Measurements from ENCODE around the gene CIRBP. TPM values are rescaled to one million over a fixed set of nuclear protein-coding genes. Genes with fewer than 3 reads are reported as not detected.

Gene CIRBP
- total and polyA plus RNA-seq, 2 of the 13 experiments (the other 11 are each of a cell fraction or from before 2014, with no cell fraction given), result 133 to 140 TPM

DNA sequence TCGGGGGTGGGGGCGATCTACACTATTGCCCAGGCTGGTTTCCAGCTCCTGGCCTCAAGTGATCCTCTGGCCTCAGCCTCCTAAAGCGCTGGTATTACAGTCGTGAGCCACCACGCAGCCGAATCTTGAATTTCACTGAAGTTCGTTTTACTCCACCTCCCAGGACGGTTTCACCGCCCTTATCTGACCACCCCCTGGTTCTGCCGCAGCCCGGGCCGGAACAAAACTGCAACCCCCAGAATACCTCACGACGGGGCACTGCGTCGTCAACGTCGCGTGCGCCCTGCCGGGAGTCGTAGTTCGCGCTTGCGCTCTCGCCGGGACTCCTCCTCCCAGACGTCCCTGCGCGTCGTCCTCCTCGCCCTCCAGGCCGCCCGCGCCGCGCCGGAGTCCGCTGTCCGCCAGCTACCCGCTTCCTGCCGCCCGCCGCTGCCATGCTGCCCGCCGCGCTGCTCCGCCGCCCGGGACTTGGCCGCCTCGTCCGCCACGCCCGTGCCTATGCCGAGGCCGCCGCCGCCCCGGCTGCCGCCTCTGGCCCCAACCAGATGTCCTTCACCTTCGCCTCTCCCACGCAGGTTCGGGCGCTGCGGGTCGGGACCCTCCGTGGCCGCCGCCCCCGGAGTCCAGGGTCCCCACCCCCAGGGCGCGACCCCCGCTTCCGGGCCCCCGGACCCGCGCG, 27.6 kb upstream of the CIRBP start, which contains the start of gene ATP5F1D (continued):
- TF ChIP-seq MAFF (IDR thresholded peaks at IDR 0.05; ENCODE audit: low read depth, low read length), result no peak
- TF ChIP-seq MEIS2 (CRISPR knock-in tag; IDR thresholded peaks at IDR 0.05), result no peak; the same call in none of the 2 replicates
- TF ChIP-seq, protein P1, sequence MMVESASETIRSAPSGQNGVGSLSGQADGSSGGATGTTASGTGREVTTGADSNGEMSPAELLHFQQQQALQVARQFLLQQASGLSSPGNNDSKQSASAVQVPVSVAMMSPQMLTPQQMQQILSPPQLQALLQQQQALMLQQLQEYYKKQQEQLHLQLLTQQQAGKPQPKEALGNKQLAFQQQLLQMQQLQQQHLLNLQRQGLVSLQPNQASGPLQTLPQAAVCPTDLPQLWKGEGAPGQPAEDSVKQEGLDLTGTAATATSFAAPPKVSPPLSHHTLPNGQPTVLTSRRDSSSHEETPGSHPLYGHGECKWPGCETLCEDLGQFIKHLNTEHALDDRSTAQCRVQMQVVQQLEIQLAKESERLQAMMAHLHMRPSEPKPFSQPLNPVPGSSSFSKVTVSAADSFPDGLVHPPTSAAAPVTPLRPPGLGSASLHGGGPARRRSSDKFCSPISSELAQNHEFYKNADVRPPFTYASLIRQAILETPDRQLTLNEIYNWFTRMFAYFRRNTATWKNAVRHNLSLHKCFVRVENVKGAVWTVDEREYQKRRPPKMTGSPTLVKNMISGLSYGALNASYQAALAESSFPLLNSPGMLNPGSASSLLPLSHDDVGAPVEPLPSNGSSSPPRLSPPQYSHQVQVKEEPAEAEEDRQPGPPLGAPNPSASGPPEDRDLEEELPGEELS (CRISPR knock-in tag; IDR thresholded peaks at IDR 0.05), result no peak
- TF ChIP-seq, protein P2, sequence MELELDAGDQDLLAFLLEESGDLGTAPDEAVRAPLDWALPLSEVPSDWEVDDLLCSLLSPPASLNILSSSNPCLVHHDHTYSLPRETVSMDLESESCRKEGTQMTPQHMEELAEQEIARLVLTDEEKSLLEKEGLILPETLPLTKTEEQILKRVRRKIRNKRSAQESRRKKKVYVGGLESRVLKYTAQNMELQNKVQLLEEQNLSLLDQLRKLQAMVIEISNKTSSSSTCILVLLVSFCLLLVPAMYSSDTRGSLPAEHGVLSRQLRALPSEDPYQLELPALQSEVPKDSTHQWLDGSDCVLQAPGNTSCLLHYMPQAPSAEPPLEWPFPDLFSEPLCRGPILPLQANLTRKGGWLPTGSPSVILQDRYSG (CRISPR knock-in tag; IDR thresholded peaks at IDR 0.05), result peak; percentile 14; the same call in 1 of the 2 replicates
- TF ChIP-seq, protein P3, sequence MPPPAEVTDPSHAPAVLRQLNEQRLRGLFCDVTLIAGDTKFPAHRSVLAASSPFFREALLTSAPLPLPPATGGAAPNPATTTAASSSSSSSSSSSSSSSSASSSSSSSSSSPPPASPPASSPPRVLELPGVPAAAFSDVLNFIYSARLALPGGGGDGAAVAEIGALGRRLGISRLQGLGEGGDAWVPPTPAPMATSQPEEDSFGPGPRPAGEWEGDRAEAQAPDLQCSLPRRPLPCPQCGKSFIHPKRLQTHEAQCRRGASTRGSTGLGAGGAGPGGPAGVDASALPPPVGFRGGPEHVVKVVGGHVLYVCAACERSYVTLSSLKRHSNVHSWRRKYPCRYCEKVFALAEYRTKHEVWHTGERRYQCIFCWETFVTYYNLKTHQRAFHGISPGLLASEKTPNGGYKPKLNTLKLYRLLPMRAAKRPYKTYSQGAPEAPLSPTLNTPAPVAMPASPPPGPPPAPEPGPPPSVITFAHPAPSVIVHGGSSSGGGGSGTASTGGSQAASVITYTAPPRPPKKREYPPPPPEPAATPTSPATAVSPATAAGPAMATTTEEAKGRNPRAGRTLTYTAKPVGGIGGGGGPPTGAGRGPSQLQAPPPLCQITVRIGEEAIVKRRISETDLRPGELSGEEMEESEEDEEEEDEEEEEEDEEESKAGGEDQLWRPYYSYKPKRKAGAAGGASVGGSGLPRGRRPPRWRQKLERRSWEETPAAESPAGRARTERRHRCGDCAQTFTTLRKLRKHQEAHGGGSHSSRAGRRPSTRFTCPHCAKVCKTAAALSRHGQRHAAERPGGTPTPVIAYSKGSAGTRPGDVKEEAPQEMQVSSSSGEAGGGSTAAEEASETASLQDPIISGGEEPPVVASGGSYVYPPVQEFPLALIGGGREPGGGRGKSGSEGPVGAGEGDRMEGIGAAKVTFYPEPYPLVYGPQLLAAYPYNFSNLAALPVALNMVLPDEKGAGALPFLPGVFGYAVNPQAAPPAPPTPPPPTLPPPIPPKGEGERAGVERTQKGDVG (CRISPR knock-in tag; IDR thresholded peaks at IDR 0.05; ENCODE audit: borderline replicate concordance), result no peak
- peak; percentile 49; the same call in 1 of the 2 replicates for TF ChIP-seq UBTF (CRISPR knock-in tag; IDR thresholded peaks at IDR 0.05)
- TF ChIP-seq, protein P4, sequence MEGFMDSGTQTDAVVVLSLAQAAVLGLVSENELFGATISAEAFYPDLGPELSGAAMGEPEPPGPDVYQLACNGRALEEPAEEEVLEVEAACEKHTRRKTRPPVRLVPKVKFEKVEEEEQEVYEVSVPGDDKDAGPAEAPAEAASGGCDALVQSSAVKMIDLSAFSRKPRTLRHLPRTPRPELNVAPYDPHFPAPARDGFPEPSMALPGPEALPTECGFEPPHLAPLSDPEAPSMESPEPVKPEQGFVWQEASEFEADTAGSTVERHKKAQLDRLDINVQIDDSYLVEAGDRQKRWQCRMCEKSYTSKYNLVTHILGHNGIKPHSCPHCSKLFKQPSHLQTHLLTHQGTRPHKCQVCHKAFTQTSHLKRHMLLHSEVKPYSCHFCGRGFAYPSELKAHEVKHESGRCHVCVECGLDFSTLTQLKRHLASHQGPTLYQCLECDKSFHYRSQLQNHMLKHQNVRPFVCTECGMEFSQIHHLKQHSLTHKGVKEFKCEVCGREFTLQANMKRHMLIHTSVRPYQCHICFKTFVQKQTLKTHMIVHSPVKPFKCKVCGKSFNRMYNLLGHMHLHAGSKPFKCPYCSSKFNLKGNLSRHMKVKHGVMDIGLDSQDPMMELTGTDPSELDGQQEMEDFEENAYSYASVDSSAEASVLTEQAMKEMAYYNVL (CRISPR knock-in tag; IDR thresholded peaks at IDR 0.05; ENCODE audit: borderline replicate concordance), result no peak
- 0 out of 2 replicates have a peak, but pooled peaks have one; percentile 20 for TF ChIP-seq SRF (IDR thresholded peaks at IDR 0.05; ENCODE audit: low read depth, low read length)
- TF ChIP-seq SALL1 (CRISPR knock-in tag; IDR thresholded peaks at IDR 0.05), result peak; percentile 11; the same call in 1 of the 2 replicates
- TF ChIP-seq POGZ (CRISPR knock-in tag; IDR thresholded peaks at IDR 0.05), result peak; percentile 53; the same call in 1 of the 2 replicates
- no peak for TF ChIP-seq SCMH1 (CRISPR knock-in tag; IDR thresholded peaks at IDR 0.05; ENCODE audit: borderline replicate concordance)
- no peak for TF ChIP-seq ONECUT2 (CRISPR knock-in tag; IDR thresholded peaks at IDR 0.05)
- no peak for TF ChIP-seq PREB (CRISPR knock-in tag; IDR thresholded peaks at IDR 0.05)
- TF ChIP-seq, protein P5, sequence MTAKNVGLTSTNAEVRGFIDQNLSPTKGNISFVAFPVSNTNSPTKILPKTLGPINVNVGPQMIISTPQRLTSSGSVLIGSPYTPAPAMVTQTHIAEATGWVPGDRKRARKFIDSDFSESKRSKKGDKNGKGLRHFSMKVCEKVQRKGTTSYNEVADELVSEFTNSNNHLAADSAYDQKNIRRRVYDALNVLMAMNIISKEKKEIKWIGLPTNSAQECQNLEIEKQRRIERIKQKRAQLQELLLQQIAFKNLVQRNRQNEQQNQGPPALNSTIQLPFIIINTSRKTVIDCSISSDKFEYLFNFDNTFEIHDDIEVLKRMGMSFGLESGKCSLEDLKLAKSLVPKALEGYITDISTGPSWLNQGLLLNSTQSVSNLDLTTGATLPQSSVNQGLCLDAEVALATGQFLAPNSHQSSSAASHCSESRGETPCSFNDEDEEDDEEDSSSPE (CRISPR knock-in tag; IDR thresholded peaks at IDR 0.05), result peak; percentile 62

All from HepG2 (cell line).